K562 (cell line): ENCODE measurements around the gene BEST3. TPM values are rescaled to one million over a fixed set of nuclear protein-coding genes. Genes with fewer than 3 reads are reported as not detected.
A peak's percentile ranks its signal among the peaks of the same experiment; 100 is the strongest.

Source experiments
- AFF4 ChIP-seq: sonication (generic); formaldehyde crosslinking; IDR thresholded peaks from 2 replicates; pipeline ENCODE4 v1.8.0; 2023; ENCODE audit warnings: mild to moderate bottlenecking, missing genetic modification reagents
- FOXP1 ChIP-seq: sonication (generic); formaldehyde crosslinking; IDR thresholded peaks from 2 replicates; pipeline ENCODE4 v1.8.0; 2022; ENCODE audit warnings: mild to moderate bottlenecking, missing genetic modification reagents
- HMBOX1 ChIP-seq: sonication (generic); IDR thresholded peaks from 2 replicates; pipeline ENCODE4 v1.6.1; 2016
- HMG20A ChIP-seq: fragments of 450-650 bp; formaldehyde crosslinking; conservative IDR thresholded peaks from 2 replicates; pipeline ENCODE4 v1.4.0; 2020; ENCODE audit warnings: mild to moderate bottlenecking, mixed read lengths
- PTRF ChIP-seq: fragments of 450-650 bp; IDR thresholded peaks from 2 replicates; pipeline ENCODE4 v1.6.1; 2016; ENCODE audit warnings: mild to moderate bottlenecking, missing genetic modification characterization, missing compliant biosample characterization
- RBM25 ChIP-seq: fragments of 200-400 bp; formaldehyde crosslinking; IDR thresholded peaks from 2 replicates; pipeline ENCODE4 v1.6.1; 2018; ENCODE audit warnings: low read length, low read depth, moderate library complexity; ENCODE audit not compliant: severe bottlenecking
- STAG1 ChIP-seq: sonication (generic); formaldehyde crosslinking; IDR thresholded peaks from 2 replicates; pipeline ENCODE4 v1.5.0; 2020; ENCODE audit warnings: missing genetic modification reagents, borderline replicate concordance
- STAT5B ChIP-seq: fragments of 250-450 bp; sonication (Bioruptor Pico); IDR thresholded peaks from 2 replicates; pipeline ENCODE4 v1.8.0; 2021; ENCODE audit warnings: mild to moderate bottlenecking, inconsistent platforms
- TEAD1 ChIP-seq, 2 experiments: fragments of 450-650 bp in 1 of 2; sonication (generic) in 1 of 2; formaldehyde crosslinking; IDR thresholded peaks; 2 replicates each; pipeline versions ENCODE4 v1.4.0 to v1.8.0; 2020 to 2022; ENCODE audit warnings: mild to moderate bottlenecking in 2 of 2, missing genetic modification reagents in 1 of 2
- TFE3 ChIP-seq: fragments of 450-650 bp; formaldehyde crosslinking; IDR thresholded peaks from 2 replicates; pipeline ENCODE4 v1.4.0; 2020; ENCODE audit warnings: mild to moderate bottlenecking, mixed read lengths
- ZNF12 ChIP-seq: sonication (generic); formaldehyde crosslinking; IDR thresholded peaks from 2 replicates; pipeline ENCODE4 v1.4.0; 2020; ENCODE audit warnings: mild to moderate bottlenecking, missing genetic modification reagents
- ZNF311 ChIP-seq: fragments of 250-450 bp; sonication (Bioruptor Pico); IDR thresholded peaks from 2 replicates; pipeline ENCODE4 v1.4.0; 2020; ENCODE audit warnings: mild to moderate bottlenecking, moderate library complexity
- ZNF41 ChIP-seq: fragments of 250-450 bp; sonication (Bioruptor Pico); conservative IDR thresholded peaks from 2 replicates; pipeline ENCODE4 v1.4.0; 2020; ENCODE audit warnings: mild to moderate bottlenecking
- ZNF592 ChIP-seq: fragments of 450-650 bp; IDR thresholded peaks from 2 replicates; pipeline ENCODE4 v1.6.1; 2017; ENCODE audit warnings: antibody characterized with exemption, mild to moderate bottlenecking
- polyA plus RNA-seq, 8 experiments: library from polyadenylated mRNA; depleted of rRNA in 4 of 8; stranded (reverse) in 5 of 8; unstranded in 3 of 8; fragments of >200 nt; fragmentation: Nextera tagmentation in 2 of 8; fragmentation: Illumina TruSeq in 1 of 8; extraction: Ambion mirVana in 2 of 8; extraction: Trizol in 1 of 8; gene quantifications; 2 replicates each; pipeline versions ENCODE4 v1.2.1 to v1.2.3, GENCODE V29; 2011 to 2014; ENCODE audit warnings: inconsistent platforms in 1 of 8, missing spikeins in 1 of 8
- total RNA-seq, 7 experiments: library from RNA; depleted of rRNA in 6 of 7; stranded (reverse); fragments of >200 nt in 6 of 7; fragmentation: Illumina TruSeq in 2 of 7; extraction: Trizol in 2 of 7; gene quantifications; 2 replicates each; pipeline versions ENCODE4 v1.2.1 to v1.2.3, GENCODE V29; 2011 to 2021; ENCODE audit warnings: low replicate concordance in 1 of 7
- TF ChIP-seq, protein P1 (sequence below): fragments of 250-450 bp; sonication (Bioruptor Pico); IDR thresholded peaks from 2 replicates; pipeline ENCODE4 v1.8.0; 2022; ENCODE audit warnings: moderate library complexity, mild to moderate bottlenecking, inconsistent platforms

Gene BEST3
- total and polyA plus RNA-seq, 9 of the 15 experiments (the other 6 are each of a cell fraction or from before 2014, with no cell fraction given) = 0.15 TPM; not detected in 8

DNA sequence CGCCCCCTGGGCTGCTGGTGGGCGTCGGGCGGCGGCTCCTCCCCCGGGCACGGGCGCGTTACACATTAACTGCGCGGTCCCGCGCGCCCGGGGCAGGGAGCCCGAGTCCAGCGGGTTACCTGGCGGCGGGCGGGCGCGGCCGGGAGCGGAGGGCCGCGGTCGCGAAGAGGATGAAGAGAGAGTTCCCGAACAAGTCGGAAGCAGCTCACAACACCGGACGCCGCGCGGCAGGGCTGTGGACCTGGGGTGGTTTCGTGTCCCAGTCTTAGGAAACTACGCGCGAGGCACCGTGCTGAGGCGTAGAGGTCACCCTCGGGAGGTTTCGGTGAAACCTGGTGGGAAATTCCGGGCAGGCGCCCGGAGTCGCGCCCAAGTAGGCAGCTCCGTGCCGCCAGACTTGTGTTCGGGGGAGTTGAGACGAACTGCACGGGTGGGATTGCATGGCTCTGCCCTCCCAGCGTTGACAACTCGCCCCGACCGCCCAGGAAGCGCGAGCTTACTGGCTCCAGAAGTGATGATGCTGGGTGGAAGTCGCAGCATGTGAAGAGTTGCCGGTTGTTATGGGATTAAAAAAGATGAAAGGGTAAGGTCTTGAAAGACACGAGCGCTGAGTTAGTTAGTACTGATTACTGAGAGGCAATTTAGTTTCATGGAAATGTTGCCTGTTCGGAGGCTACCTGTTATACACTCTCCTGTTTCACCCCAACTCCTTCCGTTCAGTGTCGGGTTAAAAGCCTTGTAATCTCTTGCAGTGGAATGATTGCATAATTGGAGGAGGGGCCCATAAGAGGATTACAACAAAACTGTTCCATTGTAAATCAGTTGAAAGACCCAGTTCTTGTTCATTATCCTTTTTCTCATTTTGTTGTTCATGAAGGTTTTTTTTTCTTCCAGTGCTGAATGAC, 40.4 kb upstream of the BEST3 start (continued):
- TF ChIP-seq ZNF592 (no peak), HMG20A (CRISPR knock-in tag) (no peak), ZNF311 (CRISPR knock-in tag) (no peak), AFF4 (no peak), RBM25 (no peak), FOXP1 (CRISPR knock-in tag) (no peak), TFE3 (CRISPR knock-in tag) (no peak), ZNF41 (no peak), STAT5B (CRISPR knock-in tag) (no peak), STAG1 (CRISPR knock-in tag) (no peak), HMBOX1 (0 out of 2 replicates have a peak, but pooled peaks have one; percentile 37), ZNF12 (CRISPR knock-in tag) (0 out of 2 replicates have a peak, but pooled peaks have one; percentile 14), TEAD1 (CRISPR knock-in tag; IDR thresholded peaks at IDR 0.05) (no peak), PTRF (tag) (no peak)
- TF ChIP-seq, protein P1, sequence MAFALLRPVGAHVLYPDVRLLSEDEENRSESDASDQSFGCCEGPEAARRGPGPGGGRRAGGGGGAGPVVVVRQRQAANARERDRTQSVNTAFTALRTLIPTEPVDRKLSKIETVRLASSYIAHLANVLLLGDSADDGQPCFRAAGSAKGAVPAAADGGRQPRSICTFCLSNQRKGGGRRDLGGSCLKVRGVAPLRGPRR (CRISPR knock-in tag) = no peak
